Cortex of kidney (tissue), 1 donor: ENCODE measurements around the gene EXOSC10.
"Not testable (repeated sequence)": the region's sequence is repeated elsewhere in the genome, so short reads cannot be mapped to it uniquely, and the experiment has no call there.

Experiments
- DNase-seq: peaks from one replicate; lab custom pipeline; 2025; lab: John Stamatoyannopoulos, UW

The EXOSC10 gene

GRCh38 chr1:11044086-11044848 lies 55.4 kb downstream of the EXOSC10 start:
- no peak for DNase-seq

DNA sequence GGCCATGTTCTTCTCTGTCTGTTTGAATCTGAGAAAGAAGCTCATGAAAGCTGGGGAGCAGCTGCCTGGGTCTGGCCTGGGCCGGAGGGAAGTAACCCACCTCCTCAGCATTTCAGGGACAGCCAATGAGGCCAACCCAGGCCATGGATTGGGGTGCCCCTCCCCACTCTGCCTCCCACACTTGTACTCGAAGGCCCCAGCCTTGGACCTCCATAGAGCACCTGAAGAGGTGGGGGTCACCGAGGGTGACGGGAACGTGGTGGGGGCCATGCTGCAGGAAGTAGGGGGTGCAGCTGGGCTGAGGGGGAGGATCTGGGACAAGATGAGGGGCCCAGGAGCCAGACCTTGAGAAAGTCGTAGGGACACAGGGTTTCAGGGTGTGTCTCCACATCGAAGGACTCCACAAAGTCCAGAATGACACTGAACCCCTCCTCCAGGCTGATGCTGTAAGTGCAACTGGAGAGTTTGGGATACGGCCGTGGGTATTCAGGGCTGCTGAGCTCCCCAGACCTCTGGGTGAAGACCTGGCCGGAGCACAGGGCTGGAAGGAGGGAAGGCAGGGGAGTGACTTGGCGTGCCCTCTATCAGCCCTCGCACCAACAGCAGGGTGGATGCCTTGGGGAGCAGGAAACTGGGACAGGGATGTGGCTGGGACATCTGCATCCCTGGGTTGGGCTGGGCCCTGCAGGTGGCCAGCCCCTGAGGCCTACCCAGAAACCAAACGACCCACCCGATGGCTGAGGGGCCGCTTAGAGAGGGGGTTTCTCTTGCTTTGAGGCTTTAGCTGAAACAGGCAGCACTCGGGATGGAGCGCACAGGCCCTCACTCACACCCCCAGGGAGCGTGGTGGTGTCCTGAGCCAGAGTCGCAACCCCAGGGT lies 56.4 kb downstream of the EXOSC10 start:
- no peak for DNase-seq

DNA sequence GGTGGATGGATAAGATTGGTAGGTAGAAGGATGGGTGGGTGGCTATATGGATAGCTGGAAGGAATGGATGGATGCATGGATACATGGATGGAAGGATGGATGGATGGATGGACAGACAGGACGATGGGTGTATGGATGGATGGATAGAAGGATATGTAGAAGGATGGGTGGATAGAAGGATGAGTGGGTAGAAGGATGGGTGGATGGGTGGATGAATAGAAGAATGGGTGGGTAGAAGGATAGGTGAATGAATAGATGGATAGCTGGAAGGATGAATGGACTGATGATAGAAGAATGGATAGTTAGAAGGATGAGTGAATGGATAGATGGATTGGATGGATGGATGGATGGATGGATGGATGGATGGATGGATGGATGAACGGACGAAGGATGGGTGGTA lies 57.6 kb downstream of the EXOSC10 start:
- DNase-seq = no peak

GRCh38 chr1:11041048-11041447 lies 58.6 kb downstream of the EXOSC10 start:
- DNase-seq = no peak

DNA sequence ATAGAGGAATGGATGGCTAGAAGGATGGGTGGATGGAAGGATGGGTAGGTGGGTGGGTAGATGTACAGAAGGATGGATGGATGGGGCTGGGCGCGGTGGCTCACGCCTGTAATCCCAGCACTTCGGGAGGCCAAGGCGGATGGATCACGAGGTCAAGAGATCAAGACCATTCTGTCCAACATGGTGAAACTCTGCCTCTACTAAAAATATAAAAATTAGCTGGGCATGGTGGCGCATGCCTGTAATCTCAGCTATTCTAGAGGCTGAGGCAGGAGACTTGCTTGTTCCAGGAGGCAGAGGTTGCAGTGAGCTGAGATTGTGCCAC lies 59.6 kb downstream of the EXOSC10 start:
- DNase-seq = not testable (repeated sequence)

DNA sequence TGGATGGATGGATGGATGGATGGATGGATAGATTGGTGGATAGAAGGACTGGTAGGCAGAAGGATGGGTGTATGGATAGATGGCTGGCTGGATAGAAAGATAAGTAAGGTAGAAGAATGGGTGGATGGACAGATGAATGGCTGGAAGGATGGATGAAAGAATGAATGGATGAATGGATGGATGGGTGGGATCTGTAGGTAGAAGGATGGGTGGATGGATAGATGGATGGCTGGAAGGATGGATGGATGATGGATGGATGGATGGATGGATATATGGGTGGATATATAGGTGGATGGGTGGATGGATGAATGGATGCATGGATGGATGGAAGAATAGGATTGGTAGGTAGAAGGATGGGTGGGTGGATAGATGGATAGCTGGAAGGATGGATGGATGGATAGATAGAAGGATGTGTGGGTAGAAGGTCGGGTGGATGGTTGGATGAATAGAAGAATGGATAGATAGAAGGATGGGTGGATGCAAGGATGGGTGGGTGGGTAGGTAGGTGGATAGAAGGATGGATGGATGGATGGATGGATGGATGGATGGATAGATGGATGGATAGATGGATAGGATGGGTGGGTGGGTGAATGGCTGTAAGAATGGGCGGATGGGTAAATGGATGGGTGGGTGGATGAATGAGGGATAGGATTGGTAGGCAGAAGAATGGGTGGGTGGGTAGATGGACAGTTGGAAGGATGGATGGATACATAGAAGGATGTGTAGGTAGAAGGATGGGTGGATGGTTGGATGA lies 60.1 kb downstream of the EXOSC10 start:
- no peak for DNase-seq

GRCh38 chr1:11037740-11038182 lies 61.9 kb downstream of the EXOSC10 start:
- DNase-seq = no peak

- DNase-seq = not testable (repeated sequence)
These were observed 62.5 kb downstream of the EXOSC10 start for GRCh38 chr1:11037019-11037739.

- no peak for DNase-seq
These were observed 67.9 kb downstream of the EXOSC10 start for GRCh38 chr1:11031624-11032262.

DNA sequence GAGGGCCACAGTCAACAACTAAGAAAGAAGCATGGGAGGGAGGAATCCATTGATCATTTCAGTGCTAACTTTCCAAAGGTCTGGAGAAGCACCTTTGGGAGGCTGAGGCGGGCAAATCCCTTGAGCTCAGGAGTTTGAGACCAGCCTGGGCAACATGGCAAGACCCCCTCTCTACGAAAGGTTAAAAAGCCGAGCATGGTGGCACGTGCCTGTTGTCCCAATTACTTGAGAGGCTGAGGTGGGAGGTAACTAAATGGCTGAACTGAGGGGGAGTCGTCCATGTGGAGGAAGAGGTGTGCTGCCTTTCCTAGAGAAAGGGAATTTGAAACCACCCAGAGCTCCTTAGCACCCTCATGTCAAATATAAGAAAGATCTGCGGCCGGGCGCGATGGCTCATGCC lies 68.8 kb downstream of the EXOSC10 start:
- no peak for DNase-seq

GRCh38 chr1:11028018-11028417 lies 71.7 kb downstream of the EXOSC10 start:
- DNase-seq = no peak

DNA sequence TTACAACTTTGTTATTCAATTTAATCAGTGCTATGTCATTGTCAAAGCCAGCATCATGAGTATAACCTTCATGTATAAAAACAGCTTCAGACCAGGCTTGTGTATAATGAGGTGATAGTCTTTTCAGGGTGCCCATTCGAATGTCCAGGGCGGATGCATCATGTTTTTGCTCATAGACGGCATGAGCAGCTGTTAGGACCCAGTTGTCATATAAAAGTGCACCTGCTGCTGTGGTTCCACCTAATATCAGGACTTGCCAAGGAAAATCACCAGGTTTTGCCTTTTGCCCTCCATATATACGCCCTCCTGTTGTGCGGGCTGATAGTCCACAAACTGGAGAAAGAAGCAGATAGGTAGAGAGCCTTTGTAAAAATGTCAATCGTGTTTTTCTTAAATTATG lies 72.4 kb downstream of the EXOSC10 start:
- no peak for DNase-seq

- no peak for DNase-seq
These were observed 72.8 kb downstream of the EXOSC10 start for GRCh38 chr1:11026903-11027302.

- DNase-seq = no peak
These were observed 73.6 kb downstream of the EXOSC10 start for GRCh38 chr1:11026052-11026451.

GRCh38 chr1:11025618-11026017 lies 74.1 kb downstream of the EXOSC10 start:
- no peak for DNase-seq

DNA sequence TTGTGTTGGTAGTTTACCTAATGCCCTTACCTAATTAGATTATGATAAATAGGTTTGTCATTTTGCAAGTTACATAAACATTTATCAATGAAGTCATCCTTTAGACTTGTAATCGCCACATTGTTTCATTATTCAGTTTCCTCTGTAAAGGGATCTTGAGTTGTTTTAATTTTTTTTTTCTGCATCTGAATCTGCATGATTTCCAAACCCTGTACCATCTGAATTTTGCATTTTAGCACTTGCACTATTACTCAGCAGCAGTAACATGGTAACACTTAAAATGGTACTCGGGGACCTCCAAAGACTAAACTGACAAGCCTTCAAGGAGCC lies 74.8 kb downstream of the EXOSC10 start:
- no peak for DNase-seq

DNA sequence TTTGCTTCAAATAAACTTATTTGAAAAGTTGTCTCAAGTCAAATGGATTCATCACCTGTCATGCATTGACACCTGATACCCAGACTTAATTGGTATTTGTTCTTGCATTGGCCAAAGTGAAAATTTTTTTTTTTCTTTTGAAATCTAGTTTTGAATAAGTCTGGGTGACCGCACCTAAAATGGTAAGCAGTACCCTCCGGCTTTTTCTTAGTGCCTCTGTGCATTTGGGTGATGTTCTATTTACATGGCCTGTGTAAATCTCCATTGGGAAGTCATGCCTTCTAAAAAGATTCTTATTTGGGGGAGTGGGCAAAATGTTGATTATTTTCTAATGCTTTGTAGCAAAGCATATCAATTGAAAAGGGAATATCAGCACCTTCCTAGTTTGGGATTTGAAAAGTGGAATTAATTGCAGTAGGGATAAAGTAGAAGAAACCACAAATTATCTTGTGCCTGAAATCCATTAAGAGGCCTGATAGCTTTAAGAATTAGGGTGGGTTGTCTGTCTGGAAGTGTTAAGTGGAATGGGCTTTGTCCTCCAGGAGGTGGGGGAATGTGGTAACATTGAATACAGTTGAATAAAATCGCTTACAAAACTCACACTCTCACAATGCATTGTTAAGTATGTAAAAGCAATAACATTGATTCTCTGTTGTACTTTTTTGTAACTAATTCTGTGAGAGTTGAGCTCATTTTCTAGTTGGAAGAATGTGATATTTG lies 75.4 kb downstream of the EXOSC10 start:
- DNase-seq = no peak

DNA sequence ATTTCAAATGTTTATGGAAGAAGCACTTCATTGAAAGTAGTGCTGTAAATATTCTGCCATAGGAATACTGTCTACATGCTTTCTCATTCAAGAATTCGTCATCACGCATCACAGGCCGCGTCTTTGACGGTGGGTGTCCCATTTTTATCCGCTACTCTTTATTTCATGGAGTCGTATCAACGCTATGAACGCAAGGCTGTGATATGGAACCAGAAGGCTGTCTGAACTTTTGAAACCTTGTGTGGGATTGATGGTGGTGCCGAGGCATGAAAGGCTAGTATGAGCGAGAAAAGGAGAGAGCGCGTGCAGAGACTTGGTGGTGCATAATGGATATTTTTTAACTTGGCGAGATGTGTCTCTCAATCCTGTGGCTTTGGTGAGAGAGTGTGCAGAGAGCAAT lies 76.5 kb downstream of the EXOSC10 start:
- no peak for DNase-seq

- DNase-seq = no peak
These were observed 79.7 kb downstream of the EXOSC10 start for GRCh38 chr1:11019971-11020370.

- not testable (repeated sequence) for DNase-seq
These were observed 80.3 kb downstream of the EXOSC10 start for GRCh38 chr1:11019358-11019757.
